ENCODE measurements around the gene MIOS.

- TF ChIP-seq CTCF (conservative IDR thresholded peaks at IDR 0.05; ENCODE audit: low read depth, low read length): no peak
- no peak for TF ChIP-seq EZH2 (IDR thresholded peaks at IDR 0.05; ENCODE audit: low read length, unreplicated experiment)
Measured at GRCh38 chr7:7519528-7519927, 47.2 kb upstream of the MIOS start.
